Naive B cell (primary cell): ENCODE data around the gene NOC3L. TPM values are rescaled to one million over a fixed set of nuclear protein-coding genes. Genes with fewer than 3 reads are reported as not detected.

Source experiments
- ATAC-seq, 2 donors: fragments of 150-1000 bp; cut with Tn5 transposase; 2 replicates each; pipeline ENCODE4 v1.10.0; 2021; ENCODE audit warnings: low read depth in 2 of 2, mild to moderate bottlenecking in 2 of 2, moderate library complexity in 2 of 2
- DNase-seq: peaks from one replicate; pipeline ENCODE4 v3.0.0; 2022
- H3K27ac Mint-ChIP-seq, 6 donors: one replicate each; pipeline ENCODE4 v1.8.0; 2020 to 2022; ENCODE audit warnings: mild to moderate bottlenecking in 6 of 6, mixed read lengths in 6 of 6, moderate library complexity in 5 of 6, inconsistent platforms in 2 of 6
- H3K27me3 Mint-ChIP-seq, 3 donors: one replicate each; pipeline ENCODE4 v1.8.0; 2021 to 2022; ENCODE audit warnings: mixed read lengths in 3 of 3, mild to moderate bottlenecking in 1 of 3
- H3K36me3 Mint-ChIP-seq, 2 donors: one replicate each; pipeline ENCODE4 v1.8.0; 2020 to 2022; ENCODE audit warnings: mixed read lengths in 2 of 2, inconsistent platforms in 1 of 2, mild to moderate bottlenecking in 1 of 2
- H3K4me1 Mint-ChIP-seq, 3 donors: one replicate each; pipeline ENCODE4 v1.8.0; 2020 to 2022; ENCODE audit warnings: mixed read lengths in 3 of 3, inconsistent platforms in 1 of 3, mild to moderate bottlenecking in 1 of 3, moderate library complexity in 1 of 3
- H3K4me3 Mint-ChIP-seq, 8 donors: one replicate each; pipeline ENCODE4 v1.8.0; 2020 to 2022; ENCODE audit warnings: mild to moderate bottlenecking in 8 of 8, mixed read lengths in 8 of 8, moderate library complexity in 8 of 8, inconsistent platforms in 2 of 8
- H3K9me3 Mint-ChIP-seq, 7 donors: one replicate each; pipeline ENCODE4 v1.8.0; 2020 to 2022; ENCODE audit warnings: mixed read lengths in 7 of 7, mild to moderate bottlenecking in 5 of 7, inconsistent platforms in 2 of 7, moderate library complexity in 1 of 7
- polyA plus RNA-seq, 6 donors: library from polyadenylated mRNA; unstranded; fragments of 300-500 nt; fragmentation: Illumina TruSeq; gene quantifications; one replicate each; pipeline ENCODE4 v1.2.3, GENCODE V29; 2021; ENCODE audit warnings: low read depth in 6 of 6

Gene NOC3L
- polyA plus RNA-seq, 6 donors from 2014 or later = 21.7 to 38.6 (median 27.7) TPM

GRCh38 chr10:94315024-94315451, 47.7 kb downstream of the NOC3L start:
- Mint-ChIP-seq H3K36me3 (no peaks in the 10 kb centered on the region), H3K27ac (no peak overlapping the region), H3K9me3 (no peaks in the 10 kb centered on the region), H3K27me3 (peaks cover 15 to 23% (median 19%) of the 10 kb centered on the region in 3 donors), H3K4me3 (no peak overlapping the region), H3K4me1 (no peaks in the 10 kb centered on the region)
- ATAC-seq = no peak
- DNase-seq = no peak

- peaks cover 48 to 61% (median 59%) of the 10 kb centered on the region in 3 donors for H3K27me3 Mint-ChIP-seq
- H3K36me3 Mint-ChIP-seq = no peaks in the 10 kb centered on the region
- H3K4me3 Mint-ChIP-seq = no peak overlapping the region
- H3K9me3 Mint-ChIP-seq = no peaks in the 10 kb centered on the region
- DNase-seq (no peak), ATAC-seq (no peak)
- no peak overlapping the region for H3K27ac Mint-ChIP-seq
- no peaks in the 10 kb centered on the region for H3K4me1 Mint-ChIP-seq
Observed at GRCh38 chr10:94310369-94310768, 52.4 kb downstream of the NOC3L start.

GRCh38 chr10:94308866-94309265, 53.9 kb downstream of the NOC3L start:
- Mint-ChIP-seq H3K9me3 (no peaks in the 10 kb centered on the region), H3K36me3 (no peaks in the 10 kb centered on the region), H3K4me1 (no peaks in the 10 kb centered on the region), H3K27ac (no peak overlapping the region), H3K27me3 (peaks cover 57 to 72% (median 70%) of the 10 kb centered on the region in 3 donors), H3K4me3 (no peak overlapping the region)
- ATAC-seq (no peak), DNase-seq (no peak)

- Mint-ChIP-seq H3K4me3 (no peak overlapping the region), H3K4me1 (no peaks in the 10 kb centered on the region), H3K27ac (no peak overlapping the region), H3K27me3 (peaks cover 61 to 76% (median 75%) of the 10 kb centered on the region in 3 donors), H3K9me3 (no peaks in the 10 kb centered on the region), H3K36me3 (no peaks in the 10 kb centered on the region)
- no peak for DNase-seq
- ATAC-seq = no peak
Observed at GRCh38 chr10:94307046-94307615, 55.6 kb downstream of the NOC3L start.

GRCh38 chr10:94303929-94304328, 58.8 kb downstream of the NOC3L start:
- Mint-ChIP-seq H3K27me3 (peaks cover 66 to 71% (median 67%) of the 10 kb centered on the region in 3 donors), H3K9me3 (no peaks in the 10 kb centered on the region), H3K36me3 (no peaks in the 10 kb centered on the region), H3K4me1 (no peaks in the 10 kb centered on the region), H3K4me3 (no peak overlapping the region), H3K27ac (no peak overlapping the region)
- DNase-seq (no peak), ATAC-seq (no peak)

- Mint-ChIP-seq H3K36me3 (no peaks in the 10 kb centered on the region), H3K4me3 (no peak overlapping the region), H3K4me1 (no peaks in the 10 kb centered on the region), H3K27me3 (peaks cover 52 to 65% (median 60%) of the 10 kb centered on the region in 3 donors), H3K27ac (no peak overlapping the region), H3K9me3 (peaks cover 0 to 1% (median 0%) of the 10 kb centered on the region in 7 donors)
- ATAC-seq (no peak), DNase-seq (no peak)
Observed at GRCh38 chr10:94300042-94300441, 62.7 kb downstream of the NOC3L start.

- DNase-seq = no peak
Observed at GRCh38 chr10:94299417-94299816, 63.3 kb downstream of the NOC3L start.

GRCh38 chr10:94294168-94294567, 68.6 kb downstream of the NOC3L start:
- DNase-seq = no peak
- Mint-ChIP-seq H3K36me3 (no peaks in the 10 kb centered on the region), H3K27me3 (peaks cover 43 to 65% (median 59%) of the 10 kb centered on the region in 3 donors), H3K4me3 (no peak overlapping the region), H3K27ac (no peak overlapping the region), H3K4me1 (no peaks in the 10 kb centered on the region), H3K9me3 (peaks cover 0 to 1% (median 0%) of the 10 kb centered on the region in 7 donors)
- no peak for ATAC-seq

More at GRCh38 chr10:94299417-94299816, 63.3 kb downstream of the NOC3L start:
- ATAC-seq = no peak
- Mint-ChIP-seq H3K4me1 (no peaks in the 10 kb centered on the region), H3K9me3 (peaks cover 0 to 1% (median 0%) of the 10 kb centered on the region in 7 donors), H3K27me3 (peaks cover 50 to 61% (median 57%) of the 10 kb centered on the region in 3 donors), H3K36me3 (no peaks in the 10 kb centered on the region), H3K4me3 (no peak overlapping the region), H3K27ac (no peak overlapping the region)

GRCh38 chr10:94293354-94293753, 69.4 kb downstream of the NOC3L start:
- Mint-ChIP-seq H3K4me3 (no peak overlapping the region), H3K4me1 (no peaks in the 10 kb centered on the region), H3K9me3 (peaks cover 0 to 1% (median 0%) of the 10 kb centered on the region in 7 donors), H3K27ac (no peak overlapping the region), H3K36me3 (no peaks in the 10 kb centered on the region), H3K27me3 (peaks cover 35 to 60% (median 53%) of the 10 kb centered on the region in 3 donors)
- no peak for DNase-seq
- ATAC-seq = no peak

- no peaks in the 10 kb centered on the region for H3K4me1 Mint-ChIP-seq
- DNase-seq (no peak), ATAC-seq (no peak)
- H3K27ac Mint-ChIP-seq = no peak overlapping the region
- no peak overlapping the region for H3K4me3 Mint-ChIP-seq
- peaks cover 42 to 66% (median 54%) of the 10 kb centered on the region in 3 donors for H3K27me3 Mint-ChIP-seq
- H3K9me3 Mint-ChIP-seq = no peaks in the 10 kb centered on the region
- H3K36me3 Mint-ChIP-seq = no peaks in the 10 kb centered on the region
Observed at GRCh38 chr10:94292434-94293090, 70.2 kb downstream of the NOC3L start.

- no peaks in the 10 kb centered on the region for H3K9me3 Mint-ChIP-seq
- no peak overlapping the region for H3K4me3 Mint-ChIP-seq
- ATAC-seq (no peak), DNase-seq (no peak)
- H3K36me3 Mint-ChIP-seq = no peaks in the 10 kb centered on the region
- peaks cover 47 to 66% (median 50%) of the 10 kb centered on the region in 3 donors for H3K27me3 Mint-ChIP-seq
- no peak overlapping the region for H3K27ac Mint-ChIP-seq
- no peaks in the 10 kb centered on the region for H3K4me1 Mint-ChIP-seq
Observed at GRCh38 chr10:94288361-94289101, 74.2 kb downstream of the NOC3L start.

- Mint-ChIP-seq H3K27me3 (peaks cover 38 to 71% (median 39%) of the 10 kb centered on the region in 3 donors), H3K36me3 (no peaks in the 10 kb centered on the region), H3K4me3 (no peak overlapping the region)
Observed at GRCh38 chr10:94287336-94287735, 75.4 kb downstream of the NOC3L start.

GRCh38 chr10:94286901-94287300, 75.8 kb downstream of the NOC3L start:
- ATAC-seq (no peak), DNase-seq (no peak)
- no peak overlapping the region for H3K27ac Mint-ChIP-seq
- H3K9me3 Mint-ChIP-seq = no peaks in the 10 kb centered on the region
- H3K36me3 Mint-ChIP-seq = no peaks in the 10 kb centered on the region
- no peak overlapping the region for H3K4me3 Mint-ChIP-seq
- no peaks in the 10 kb centered on the region for H3K4me1 Mint-ChIP-seq
- H3K27me3 Mint-ChIP-seq = peaks cover 37 to 68% (median 40%) of the 10 kb centered on the region in 3 donors

More at GRCh38 chr10:94287336-94287735, 75.4 kb downstream of the NOC3L start:
- DNase-seq (no peak), ATAC-seq (no peak)
- no peaks in the 10 kb centered on the region for H3K9me3 Mint-ChIP-seq
- H3K27ac Mint-ChIP-seq = no peak overlapping the region
- no peaks in the 10 kb centered on the region for H3K4me1 Mint-ChIP-seq
